Fibroblast of skin of abdomen (primary cell): ENCODE measurements around the gene C1QTNF12. TPM values are rescaled to one million over a fixed set of nuclear protein-coding genes. Genes with fewer than 3 reads are reported as not detected.

Experiments used
- DNase-seq: peaks from one replicate; pipeline ENCODE4 v3.0.0-alpha.2; 2013
- polyA plus RNA-seq, 2 experiments: library from polyadenylated mRNA; unstranded; fragments of 120-200 nt; gene quantifications; one replicate each; pipeline ENCODE4 v1.2.1, GENCODE V29; 2013; ENCODE audit not compliant: insufficient read length in 2 of 2

The C1QTNF12 gene
- polyA plus RNA-seq (2013, experiment 1 of 2; ENCODE audit: insufficient read length) = 2.6 TPM
- 2.7 TPM for polyA plus RNA-seq (2013, experiment 2 of 2; ENCODE audit: insufficient read length)

DNA sequence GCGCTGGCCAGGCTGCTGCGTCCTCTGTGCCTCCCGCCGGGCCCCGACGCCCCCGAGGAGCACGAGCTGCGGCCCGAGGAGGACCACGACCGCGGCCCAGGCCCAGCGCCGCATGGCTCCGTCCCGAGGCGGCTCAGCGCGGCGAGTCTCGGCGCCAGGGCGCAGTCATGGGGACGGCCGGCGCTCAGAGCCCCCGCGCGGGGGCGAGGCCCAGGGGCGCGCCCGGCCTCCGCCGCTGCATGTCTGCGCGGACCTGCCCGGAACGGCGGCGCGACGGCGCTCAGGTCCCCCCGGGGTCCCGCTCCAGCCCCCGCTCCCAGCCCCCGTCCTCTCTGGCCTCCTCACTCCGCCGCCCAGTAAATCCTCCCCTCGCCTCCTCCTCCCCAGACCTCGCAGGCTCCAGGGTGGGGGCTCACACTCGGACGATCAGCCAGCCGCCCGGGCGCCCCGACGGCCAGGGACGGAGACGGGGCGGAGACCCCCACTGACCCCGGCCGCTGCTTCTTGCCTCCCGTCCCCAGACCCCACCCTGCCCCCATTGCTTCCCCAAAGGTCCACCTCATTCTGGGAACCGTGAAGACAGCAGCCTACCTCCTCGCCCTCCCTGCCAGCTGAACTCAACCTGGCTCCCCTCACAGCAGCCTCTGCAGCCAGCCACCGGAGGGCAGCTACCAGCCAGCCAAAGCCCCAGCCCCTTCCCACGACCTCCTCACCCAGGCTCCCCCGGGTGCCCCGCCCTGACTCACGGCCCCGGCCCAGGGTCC lies at the start of gene C1QTNF12:
Gene C1QTNF12, minus strand, starts transcription at position 146 of the 764 bp plus-strand sequence. Its CDS starts 32 bp downstream, at position 114.
- no peak for DNase-seq

GRCh38 chr1:1295154-1295923 lies 48.8 kb upstream of the C1QTNF12 start:
- no peak for DNase-seq

DNA sequence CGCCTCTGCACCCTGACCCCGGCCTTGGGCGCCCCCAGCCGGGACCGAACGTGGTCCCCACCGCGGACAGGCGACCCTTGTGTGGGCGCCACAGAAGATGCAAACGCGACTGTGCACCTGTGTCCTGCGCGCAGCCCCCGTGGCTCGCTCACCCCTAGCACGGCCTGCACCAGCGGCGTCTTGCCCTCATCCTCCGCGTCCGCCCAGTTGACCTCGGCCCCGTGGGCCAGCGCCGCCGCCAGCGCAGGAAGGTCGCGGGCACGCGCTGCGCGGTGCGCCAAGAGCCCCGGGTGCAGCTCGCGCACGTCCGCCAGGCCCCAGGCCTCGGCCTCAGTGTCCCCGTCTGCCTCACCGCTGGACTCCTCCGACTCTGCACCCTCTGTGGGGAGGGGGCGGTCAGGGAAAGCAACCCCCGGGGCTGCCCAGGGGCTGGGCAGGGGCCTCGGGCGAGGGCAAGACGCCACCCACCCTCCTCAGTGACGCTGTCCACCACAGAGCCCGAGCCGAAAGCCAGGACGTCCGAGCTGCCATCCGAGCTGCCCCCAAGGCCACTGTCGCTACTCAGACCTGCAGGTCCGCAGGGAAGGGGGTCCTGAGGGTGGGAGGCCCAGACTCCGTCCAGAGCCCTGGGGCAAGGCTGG lies 47.8 kb upstream of the C1QTNF12 start:
- DNase-seq = no peak

GRCh38 chr1:1293263-1294249 lies 47.0 kb upstream of the C1QTNF12 start:
- no peak for DNase-seq

DNA sequence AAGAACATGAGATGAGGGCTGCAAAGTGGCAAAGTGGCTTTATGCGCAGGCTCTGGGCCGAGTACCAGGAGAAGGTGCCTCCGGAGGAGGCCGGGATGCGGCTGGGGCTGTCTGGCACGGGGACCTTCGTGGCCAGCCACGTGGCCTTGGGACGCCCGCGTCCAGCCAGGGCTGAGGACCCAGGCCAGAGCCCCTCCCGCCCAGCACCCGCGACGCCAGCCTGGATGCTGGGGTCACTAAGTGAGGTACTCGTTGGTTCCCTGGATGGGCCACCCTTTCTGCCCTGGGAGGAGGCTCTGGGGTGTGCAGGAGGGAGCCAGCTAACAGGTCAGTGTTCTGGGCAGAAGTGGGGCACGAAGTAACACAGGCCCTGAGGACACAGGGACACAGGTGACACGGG lies 46.3 kb upstream of the C1QTNF12 start:
- DNase-seq = no peak

DNA sequence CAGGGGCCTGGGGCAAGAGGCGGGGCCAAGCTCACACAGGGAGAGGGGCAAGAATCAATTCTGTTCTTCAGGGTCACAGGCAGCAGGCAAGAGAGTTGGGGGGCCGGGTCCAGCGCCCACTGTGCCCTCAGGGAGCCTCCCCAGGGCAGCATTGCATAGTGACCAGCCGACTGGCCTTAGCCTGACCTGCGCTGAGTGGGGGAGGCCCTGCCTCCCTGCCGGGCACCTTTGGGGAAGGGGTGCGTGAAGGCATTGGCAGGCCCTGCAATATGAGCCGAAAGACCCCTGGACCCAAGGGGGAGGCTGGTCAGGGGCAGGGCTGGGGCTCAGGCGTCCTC lies 45.9 kb upstream of the C1QTNF12 start:
- DNase-seq = no peak

DNA sequence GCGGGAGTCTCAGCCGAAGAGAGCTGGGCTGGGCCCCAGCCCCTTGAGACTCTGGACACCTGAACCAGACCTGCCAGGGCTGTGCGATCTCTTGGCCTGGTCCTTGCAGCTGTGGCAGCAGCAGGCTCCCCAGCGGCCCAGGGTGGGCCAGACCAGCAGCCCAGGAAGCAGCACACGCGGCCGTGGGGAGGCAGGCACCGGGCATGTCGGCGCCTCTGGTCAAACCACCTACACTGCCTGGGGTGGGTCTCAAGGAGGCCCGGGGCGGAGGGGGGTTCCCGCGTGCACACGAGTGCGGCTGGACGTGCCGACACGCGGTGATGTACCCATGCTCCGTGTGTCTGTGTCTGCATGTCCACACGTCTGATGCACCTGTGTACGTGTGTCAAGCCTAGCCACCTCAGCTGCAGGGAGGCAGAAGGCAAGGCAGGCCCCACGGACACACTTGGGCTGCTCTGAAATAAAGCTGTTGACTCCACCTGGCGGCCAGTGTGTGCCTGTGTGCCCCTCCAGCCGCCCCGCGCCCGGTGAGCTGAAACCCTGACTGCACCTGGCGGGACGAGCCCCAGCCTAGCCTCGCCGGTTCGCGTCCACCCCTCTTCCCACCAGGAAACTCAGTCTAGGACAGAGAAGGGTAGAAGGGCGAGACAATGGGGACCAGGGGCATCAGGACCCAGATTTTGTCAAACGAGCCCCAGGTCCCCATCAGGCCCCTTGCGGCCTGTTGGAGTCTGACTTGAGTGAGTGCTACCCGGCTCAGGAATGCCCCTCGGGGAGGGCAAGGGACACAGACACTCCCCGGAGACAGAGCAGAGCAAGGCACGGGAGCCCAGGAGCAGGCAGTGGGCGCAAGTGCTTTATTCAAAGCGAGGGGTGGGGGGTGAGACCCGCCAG lies 45.3 kb upstream of the C1QTNF12 start:
- peak; percentile 61 for DNase-seq

GRCh38 chr1:1291023-1291528 lies 44.6 kb upstream of the C1QTNF12 start:
- DNase-seq = no peak

DNA sequence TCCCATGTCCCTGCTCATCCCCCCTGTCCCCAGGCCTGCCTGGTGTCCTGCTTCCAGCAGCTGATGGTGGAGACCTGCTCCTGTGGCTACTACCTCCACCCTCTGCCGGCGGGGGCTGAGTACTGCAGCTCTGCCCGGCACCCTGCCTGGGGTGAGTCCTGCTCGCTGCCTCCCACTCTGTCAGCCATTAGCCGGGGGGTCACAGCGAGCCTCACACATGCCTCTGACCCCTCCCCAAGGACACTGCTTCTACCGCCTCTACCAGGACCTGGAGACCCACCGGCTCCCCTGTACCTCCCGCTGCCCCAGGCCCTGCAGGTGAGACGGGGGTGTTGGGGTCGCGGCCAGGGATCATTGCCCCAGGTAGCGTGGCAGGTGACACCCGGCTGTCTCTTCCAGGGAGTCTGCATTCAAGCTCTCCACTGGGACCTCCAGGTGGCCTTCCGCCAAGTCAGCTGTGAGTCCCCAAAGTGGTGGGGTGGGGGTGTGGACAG lies 43.8 kb upstream of the C1QTNF12 start:
- peak; percentile 36 for DNase-seq

- no peak for DNase-seq
Observed at GRCh38 chr1:1287288-1288110, 41.0 kb upstream of the C1QTNF12 start.

GRCh38 chr1:1286313-1287261 lies 40.1 kb upstream of the C1QTNF12 start:
- no peak for DNase-seq

DNA sequence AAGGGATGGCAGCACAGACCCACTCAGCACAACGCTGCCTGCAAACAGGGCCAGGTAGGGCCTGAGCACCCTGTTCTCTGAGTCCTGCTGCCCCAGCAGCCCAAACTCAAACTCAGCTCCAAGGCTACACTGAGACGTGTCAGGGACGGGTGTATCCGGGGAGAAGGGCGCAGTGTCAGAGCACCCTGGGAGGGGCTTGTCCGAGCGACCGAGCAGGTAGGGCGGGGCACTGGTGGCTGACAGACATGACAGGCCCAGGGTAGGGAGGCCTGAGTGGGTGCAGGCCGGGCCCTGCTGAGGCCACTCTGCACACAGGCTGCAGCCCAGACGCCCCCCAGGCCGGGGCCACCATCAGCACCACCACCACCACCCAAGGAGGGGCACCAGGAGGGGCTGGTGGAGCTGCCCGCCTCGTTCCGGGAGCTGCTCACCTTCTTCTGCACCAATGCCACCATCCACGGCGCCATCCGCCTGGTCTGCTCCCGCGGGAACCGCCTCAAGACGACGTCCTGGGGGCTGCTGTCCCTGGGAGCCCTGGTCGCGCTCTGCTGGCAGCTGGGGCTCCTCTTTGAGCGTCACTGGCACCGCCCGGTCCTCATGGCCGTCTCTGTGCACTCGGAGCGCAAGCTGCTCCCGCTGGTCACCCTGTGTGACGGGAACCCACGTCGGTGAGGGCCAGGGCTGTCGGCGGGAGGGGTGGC lies 39.2 kb upstream of the C1QTNF12 start:
- no peak for DNase-seq

DNA sequence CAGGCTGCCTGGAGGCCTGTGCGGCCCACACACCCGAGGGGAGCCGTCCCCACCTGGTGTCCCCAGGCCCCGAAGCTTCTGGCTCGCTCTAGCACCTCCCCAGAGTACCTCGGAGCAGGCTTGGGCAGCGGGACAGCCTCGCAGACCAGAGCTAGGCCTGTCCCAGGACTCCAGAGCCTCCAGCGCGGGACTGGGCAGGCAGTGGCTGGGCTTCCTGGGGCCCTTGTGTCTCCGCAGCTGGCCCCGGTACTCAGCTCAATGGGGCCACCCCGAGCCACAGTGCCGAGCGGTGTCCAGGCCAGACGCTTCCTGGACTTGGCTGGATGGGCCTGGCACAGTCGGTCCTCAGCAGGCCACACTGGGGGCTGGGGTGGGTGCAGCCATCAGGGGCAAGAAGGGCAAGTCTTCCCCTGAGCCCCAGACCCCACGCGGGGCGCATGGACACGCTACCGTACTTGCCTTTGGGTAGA lies 38.6 kb upstream of the C1QTNF12 start:
- no peak for DNase-seq

- no peak for DNase-seq
Observed at GRCh38 chr1:1284221-1285101, 37.9 kb upstream of the C1QTNF12 start.

DNA sequence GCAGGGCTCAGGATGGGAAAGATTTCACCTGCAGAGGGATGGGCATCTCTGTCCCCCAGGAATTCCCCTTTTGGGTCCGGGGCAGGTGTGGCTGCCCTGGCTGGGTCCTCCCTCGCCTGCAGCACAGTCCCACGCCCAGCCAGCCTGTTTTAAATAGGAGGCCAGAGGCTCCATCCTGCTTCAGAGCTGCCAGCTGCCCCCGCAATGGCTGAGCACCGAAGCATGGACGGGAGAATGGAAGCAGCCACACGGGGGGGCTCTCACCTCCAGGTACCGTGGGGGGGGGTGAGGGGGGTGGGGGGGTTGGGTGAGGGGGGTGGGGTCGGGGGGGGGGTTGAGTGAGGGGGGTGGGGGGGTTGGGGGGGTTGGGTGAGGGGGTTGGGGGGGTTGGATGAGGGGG lies 37.3 kb upstream of the C1QTNF12 start:
- DNase-seq = no peak

DNA sequence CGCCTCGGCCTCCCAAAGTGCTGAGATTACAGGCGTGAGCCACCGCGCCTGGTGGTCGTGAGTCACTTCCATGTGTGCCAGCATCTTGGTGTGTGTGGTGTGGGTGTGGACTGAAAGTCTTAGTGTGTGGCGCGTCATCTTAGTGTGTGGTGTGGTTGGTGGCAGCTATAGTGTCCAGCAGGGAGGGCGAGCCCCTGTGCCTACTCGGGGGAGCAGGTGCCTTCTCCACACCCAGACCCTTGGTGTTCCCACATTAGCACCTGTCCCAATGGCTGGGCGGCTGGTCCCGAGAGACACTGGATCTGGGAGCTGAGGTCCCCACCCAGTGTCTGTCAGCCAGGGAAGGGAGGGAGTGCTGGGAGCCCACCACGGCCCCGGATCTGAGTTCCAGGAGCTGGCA lies 36.5 kb upstream of the C1QTNF12 start:
- no peak for DNase-seq
